ENCODE measurements around the gene PDE4B.

The PDE4B gene

GRCh38 chr1:66138613-66139012 is 345.9 kb downstream of the PDE4B start:
- no peak overlapping the region for H3K4me2 ChIP-seq (ENCODE audit: low read length)
- TF ChIP-seq EZH2phosphoT487 (IDR thresholded peaks at IDR 0.05; ENCODE audit: low read depth) (no peak), CTCF (IDR thresholded peaks at IDR 0.05; ENCODE audit: low read depth, low read length) (no peak)
- H3K9me3 ChIP-seq (ENCODE audit: insufficient read depth, low read length) = no peaks in the 10 kb centered on the region
- H3K36me3 ChIP-seq (replicated peaks; ENCODE audit: low read depth, low read length) = no peaks in the 10 kb centered on the region
- no peak overlapping the region for H3K27ac ChIP-seq (ENCODE audit: low read length)
- H3K79me2 ChIP-seq (ENCODE audit: low read length) = no peaks in the 10 kb centered on the region
- peaks cover 9% of the 10 kb centered on the region for H3K4me1 ChIP-seq (ENCODE audit: low read length)
- no peak overlapping the region for H2AFZ ChIP-seq (ENCODE audit: low read depth, low read length)
- H4K20me1 ChIP-seq (ENCODE audit: insufficient read depth, low read length) = no peaks in the 10 kb centered on the region
- H3K4me3 ChIP-seq (ENCODE audit: low read length) = no peak overlapping the region
- no peaks in the 10 kb centered on the region for H3K27me3 ChIP-seq (ENCODE audit: low read depth, low read length)
- H3K9ac ChIP-seq (ENCODE audit: low read length) = no peak overlapping the region

- H3K4me2 ChIP-seq (ENCODE audit: low read length) = no peak overlapping the region
- no peak overlapping the region for H3K4me3 ChIP-seq (ENCODE audit: low read length)
- no peaks in the 10 kb centered on the region for H3K36me3 ChIP-seq (replicated peaks; ENCODE audit: low read depth, low read length)
- peaks cover 9% of the 10 kb centered on the region for H3K4me1 ChIP-seq (ENCODE audit: low read length)
- H3K9me3 ChIP-seq (ENCODE audit: insufficient read depth, low read length) = no peaks in the 10 kb centered on the region
- H3K9ac ChIP-seq (ENCODE audit: low read length) = no peak overlapping the region
- H3K79me2 ChIP-seq (ENCODE audit: low read length) = no peaks in the 10 kb centered on the region
- H3K27ac ChIP-seq (ENCODE audit: low read length) = no peak overlapping the region
- H3K27me3 ChIP-seq (ENCODE audit: low read depth, low read length) = no peaks in the 10 kb centered on the region
- no peaks in the 10 kb centered on the region for H4K20me1 ChIP-seq (ENCODE audit: insufficient read depth, low read length)
- no peak overlapping the region for H2AFZ ChIP-seq (ENCODE audit: low read depth, low read length)
- no peak for TF ChIP-seq EZH2phosphoT487 (IDR thresholded peaks at IDR 0.05; ENCODE audit: low read depth)
- TF ChIP-seq CTCF (IDR thresholded peaks at IDR 0.05; ENCODE audit: low read depth, low read length) = no peak
These were observed 347.4 kb downstream of the PDE4B start for GRCh38 chr1:66140072-66140471.

- Histone ChIP-seq H3K4me2 (ENCODE audit: low read length) (no peak overlapping the region), H3K4me1 (ENCODE audit: low read length) (no peaks in the 10 kb centered on the region), H3K27me3 (ENCODE audit: low read depth, low read length) (no peaks in the 10 kb centered on the region), H2AFZ (ENCODE audit: low read depth, low read length) (no peak overlapping the region), H3K36me3 (replicated peaks; ENCODE audit: low read depth, low read length) (no peaks in the 10 kb centered on the region), H3K9ac (ENCODE audit: low read length) (no peak overlapping the region), H3K4me3 (ENCODE audit: low read length) (no peak overlapping the region), H4K20me1 (ENCODE audit: insufficient read depth, low read length) (no peaks in the 10 kb centered on the region), H3K9me3 (ENCODE audit: insufficient read depth, low read length) (no peaks in the 10 kb centered on the region), H3K27ac (ENCODE audit: low read length) (no peak overlapping the region), H3K79me2 (ENCODE audit: low read length) (no peaks in the 10 kb centered on the region)
- TF ChIP-seq CTCF (IDR thresholded peaks at IDR 0.05; ENCODE audit: low read depth, low read length) (no peak), EZH2phosphoT487 (IDR thresholded peaks at IDR 0.05; ENCODE audit: low read depth) (no peak)
These were observed 351.0 kb downstream of the PDE4B start for GRCh38 chr1:66143651-66144050.

GRCh38 chr1:66147226-66147835 is 354.6 kb downstream of the PDE4B start:
- Histone ChIP-seq H3K9ac (ENCODE audit: low read length) (no peak overlapping the region), H3K27ac (ENCODE audit: low read length) (no peak overlapping the region), H3K4me3 (ENCODE audit: low read length) (no peak overlapping the region), H4K20me1 (ENCODE audit: insufficient read depth, low read length) (no peaks in the 10 kb centered on the region), H3K36me3 (replicated peaks; ENCODE audit: low read depth, low read length) (no peaks in the 10 kb centered on the region), H3K9me3 (ENCODE audit: insufficient read depth, low read length) (no peaks in the 10 kb centered on the region), H3K4me2 (ENCODE audit: low read length) (no peak overlapping the region), H3K4me1 (ENCODE audit: low read length) (no peaks in the 10 kb centered on the region), H3K27me3 (ENCODE audit: low read depth, low read length) (no peaks in the 10 kb centered on the region), H3K79me2 (ENCODE audit: low read length) (no peaks in the 10 kb centered on the region), H2AFZ (ENCODE audit: low read depth, low read length) (no peak overlapping the region)
- no peak for TF ChIP-seq EZH2phosphoT487 (IDR thresholded peaks at IDR 0.05; ENCODE audit: low read depth)
- TF ChIP-seq CTCF (IDR thresholded peaks at IDR 0.05; ENCODE audit: low read depth, low read length) = no peak
